K562 (cell line): ENCODE measurements around the gene TMEM174. TPM values are rescaled to one million over a fixed set of nuclear protein-coding genes. Genes with fewer than 3 reads are reported as not detected.

ENCODE experiments used
- CBX1 ChIP-seq: sonication (generic); IDR thresholded peaks from 2 replicates; pipeline ENCODE4 v1.6.1; 2016; ENCODE audit warnings: antibody characterized with exemption, low read depth, mild to moderate bottlenecking
- ESRRA ChIP-seq: fragments of 450-650 bp; IDR thresholded peaks from 2 replicates; pipeline ENCODE4 v1.6.1; 2014; ENCODE audit warnings: low read depth, mild to moderate bottlenecking, moderate library complexity, borderline replicate concordance
- FOXP1 ChIP-seq: sonication (generic); formaldehyde crosslinking; IDR thresholded peaks from 2 replicates; pipeline ENCODE4 v1.8.0; 2022; ENCODE audit warnings: mild to moderate bottlenecking, missing genetic modification reagents
- NRF1 ChIP-seq, 2 experiments: fragments of 450-650 bp; IDR thresholded peaks in 1 of 2; conservative IDR thresholded peaks in 1 of 2; 2 replicates each; pipeline ENCODE4 v1.6.1; 2014; ENCODE audit warnings: mild to moderate bottlenecking in 2 of 2
- PCBP1 ChIP-seq: fragments of 200-400 bp; formaldehyde crosslinking; IDR thresholded peaks from 2 replicates; pipeline ENCODE4 v1.6.1; 2018; ENCODE audit warnings: mild to moderate bottlenecking, low read depth, low read length; ENCODE audit not compliant: poor library complexity, severe bottlenecking
- SMARCA4 ChIP-seq: fragments of 450-650 bp; IDR thresholded peaks from 2 replicates; pipeline ENCODE4 v1.6.1; 2016
- SRF ChIP-seq, 2 experiments: fragments of 250-450, 450-650 bp in 1 of 2; sonication (Bioruptor Pico) in 1 of 2; sonication (generic) in 1 of 2; formaldehyde crosslinking; IDR thresholded peaks; 2 replicates each; pipeline versions ENCODE4 v1.5.0 to v1.5.1; 2020 to 2022; ENCODE audit warnings: mild to moderate bottlenecking in 1 of 2, missing genetic modification reagents in 1 of 2
- ZNF668 ChIP-seq: fragments of 250-450 bp; sonication (Bioruptor Pico); IDR thresholded peaks from 2 replicates; pipeline ENCODE4 v1.8.0; 2022; ENCODE audit warnings: mild to moderate bottlenecking, inconsistent platforms
- polyA plus RNA-seq, 8 experiments: library from polyadenylated mRNA; depleted of rRNA in 4 of 8; stranded (reverse) in 5 of 8; unstranded in 3 of 8; fragments of >200 nt; fragmentation: Nextera tagmentation in 2 of 8; fragmentation: Illumina TruSeq in 1 of 8; extraction: Ambion mirVana in 2 of 8; extraction: Trizol in 1 of 8; gene quantifications; 2 replicates each; pipeline versions ENCODE4 v1.2.1 to v1.2.3, GENCODE V29; 2011 to 2014; ENCODE audit warnings: inconsistent platforms in 1 of 8, missing spikeins in 1 of 8
- total RNA-seq, 7 experiments: library from RNA; depleted of rRNA in 6 of 7; stranded (reverse); fragments of >200 nt in 6 of 7; fragmentation: Illumina TruSeq in 2 of 7; extraction: Trizol in 2 of 7; gene quantifications; 2 replicates each; pipeline versions ENCODE4 v1.2.1 to v1.2.3, GENCODE V29; 2011 to 2021; ENCODE audit warnings: low replicate concordance in 1 of 7
- TF ChIP-seq, protein P1 (sequence below): IDR thresholded peaks from 2 replicates; pipeline ENCODE4 v1.6.1; 2014; ENCODE audit warnings: antibody characterized with exemption
- TF ChIP-seq, protein P2 (sequence below), 2 experiments: fragments of 450-650 bp; conservative IDR thresholded peaks; 2 replicates each; pipeline ENCODE4 v1.6.1; 2017; ENCODE audit warnings: mild to moderate bottlenecking in 2 of 2, moderate library complexity in 2 of 2
- TF ChIP-seq, protein P3 (sequence below), 3 experiments: fragments of 200-800 bp in 1 of 3; sonication (Bioruptor generic) in 1 of 3; sonication (generic) in 1 of 3; formaldehyde crosslinking in 1 of 3; IDR thresholded peaks; 2 replicates each; pipeline versions ENCODE4 v1.6.1 to v1.8.0; 2016 to 2022; ENCODE audit warnings: mild to moderate bottlenecking in 2 of 3, missing compliant biosample characterization in 2 of 3, missing genetic modification characterization in 2 of 3, missing genetic modification reagents in 1 of 3

Gene TMEM174
- total and polyA plus RNA-seq, 9 of the 15 experiments (the other 6 are each of a cell fraction or from before 2014, with no cell fraction given) = not detected

DNA sequence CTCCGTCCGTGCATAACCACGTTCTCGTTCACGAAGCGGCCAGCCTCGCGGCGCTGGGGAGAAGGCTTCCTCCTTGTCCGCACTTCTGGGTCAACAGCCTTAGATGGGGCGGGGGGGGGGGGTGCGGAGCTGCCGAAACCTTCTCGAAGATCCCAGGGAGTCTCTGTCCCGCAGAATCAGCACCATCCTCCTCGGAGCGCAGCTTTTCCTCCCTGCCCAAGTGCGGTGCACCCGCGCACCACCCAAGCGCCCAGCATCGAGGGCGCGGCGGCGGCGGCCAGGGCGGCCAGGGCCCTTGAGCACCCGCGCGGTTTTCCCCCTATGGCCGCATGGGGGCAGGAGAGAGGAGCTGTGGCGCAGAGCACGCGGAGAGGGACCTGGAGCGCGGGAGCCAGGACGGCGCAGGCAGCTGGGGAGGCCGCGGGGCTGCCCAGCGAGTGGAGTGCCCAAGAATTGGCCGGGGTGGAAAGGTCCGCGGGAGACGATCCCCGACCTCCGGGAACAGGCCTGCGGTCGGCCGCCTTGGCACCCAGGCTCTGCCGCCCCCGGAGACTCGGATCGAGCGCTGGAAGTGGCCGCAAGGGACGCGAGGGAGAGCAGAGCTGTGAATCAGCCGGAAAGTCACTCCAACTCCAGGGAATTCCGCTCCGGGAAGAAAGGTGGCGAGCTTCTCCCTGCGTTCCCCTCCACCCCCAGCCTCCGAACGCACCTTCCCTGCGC, 43.1 kb downstream of the TMEM174 start (continued):
- TF ChIP-seq, protein P1, sequence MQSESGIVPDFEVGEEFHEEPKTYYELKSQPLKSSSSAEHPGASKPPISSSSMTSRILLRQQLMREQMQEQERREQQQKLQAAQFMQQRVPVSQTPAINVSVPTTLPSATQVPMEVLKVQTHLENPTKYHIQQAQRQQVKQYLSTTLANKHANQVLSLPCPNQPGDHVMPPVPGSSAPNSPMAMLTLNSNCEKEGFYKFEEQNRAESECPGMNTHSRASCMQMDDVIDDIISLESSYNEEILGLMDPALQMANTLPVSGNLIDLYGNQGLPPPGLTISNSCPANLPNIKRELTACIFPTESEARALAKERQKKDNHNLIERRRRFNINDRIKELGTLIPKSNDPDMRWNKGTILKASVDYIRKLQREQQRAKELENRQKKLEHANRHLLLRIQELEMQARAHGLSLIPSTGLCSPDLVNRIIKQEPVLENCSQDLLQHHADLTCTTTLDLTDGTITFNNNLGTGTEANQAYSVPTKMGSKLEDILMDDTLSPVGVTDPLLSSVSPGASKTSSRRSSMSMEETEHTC = 0 out of 2 replicates have a peak, but pooled peaks have one; percentile 14
- TF ChIP-seq NRF1 (conservative IDR thresholded peaks at IDR 0.05 in 1 of 2, IDR thresholded peaks at IDR 0.05 in 1 of 2) = peak; percentile 34 to 61; a peak in 3 of 4 replicates
- TF ChIP-seq SRF (CRISPR knock-in tag; IDR thresholded peaks at IDR 0.05) = no peak
- TF ChIP-seq, protein P2, sequence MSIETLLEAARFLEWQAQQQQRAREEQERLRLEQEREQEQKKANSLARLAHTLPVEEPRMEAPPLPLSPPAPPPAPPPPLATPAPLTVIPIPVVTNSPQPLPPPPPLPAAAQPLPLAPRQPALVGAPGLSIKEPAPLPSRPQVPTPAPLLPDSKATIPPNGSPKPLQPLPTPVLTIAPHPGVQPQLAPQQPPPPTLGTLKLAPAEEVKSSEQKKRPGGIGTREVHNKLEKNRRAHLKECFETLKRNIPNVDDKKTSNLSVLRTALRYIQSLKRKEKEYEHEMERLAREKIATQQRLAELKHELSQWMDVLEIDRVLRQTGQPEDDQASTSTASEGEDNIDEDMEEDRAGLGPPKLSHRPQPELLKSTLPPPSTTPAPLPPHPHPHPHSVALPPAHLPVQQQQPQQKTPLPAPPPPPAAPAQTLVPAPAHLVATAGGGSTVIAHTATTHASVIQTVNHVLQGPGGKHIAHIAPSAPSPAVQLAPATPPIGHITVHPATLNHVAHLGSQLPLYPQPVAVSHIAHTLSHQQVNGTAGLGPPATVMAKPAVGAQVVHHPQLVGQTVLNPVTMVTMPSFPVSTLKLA (conservative IDR thresholded peaks at IDR 0.05) = 0 out of 4 replicates have a peak, but pooled peaks of 1 of the 2 experiments have one; percentile 22
- 0 out of 2 replicates have a peak, but pooled peaks have one; percentile 45 for TF ChIP-seq CBX1
- TF ChIP-seq SMARCA4 = 0 out of 2 replicates have a peak, but pooled peaks have one; percentile 26
- no peak for TF ChIP-seq ZNF668 (CRISPR knock-in tag)
- TF ChIP-seq FOXP1 (CRISPR knock-in tag) = peak; percentile 45; the same call in 1 of the 2 replicates
- TF ChIP-seq, protein P3, sequence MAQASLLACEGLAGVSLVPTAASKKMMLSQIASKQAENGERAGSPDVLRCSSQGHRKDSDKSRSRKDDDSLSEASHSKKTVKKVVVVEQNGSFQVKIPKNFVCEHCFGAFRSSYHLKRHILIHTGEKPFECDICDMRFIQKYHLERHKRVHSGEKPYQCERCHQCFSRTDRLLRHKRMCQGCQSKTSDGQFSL (CRISPR knock-in tag; IDR thresholded peaks at IDR 0.05) = peak; percentile 93
- TF ChIP-seq, protein P3 (tag; IDR thresholded peaks at IDR 0.05) = peak in 1 of 2 experiments; percentile 77; a peak in 2 of 4 replicates
- TF ChIP-seq ESRRA = peak; percentile 27; the same call in 1 of the 2 replicates
- peak; percentile 83 for TF ChIP-seq PCBP1
